GM12891 (cell line): ENCODE data around the gene VSX1.

Source experiments
- DNase-seq: peaks from one replicate; pipeline ENCODE4 v3.0.0; 2011; ENCODE audit warnings: low spot score; ENCODE audit not compliant: insufficient read length
- FAIRE-seq: peaks from 2 replicates; lab custom pipeline; 2011; peaks lifted over from hg19 to GRCh38; lab: Jason Lieb, UNC
- PAX5 ChIP-seq: IDR thresholded peaks from 2 replicates; pipeline ENCODE4 v1.6.1; 2011; ENCODE audit warnings: low read length, moderate library complexity, mild to moderate bottlenecking; ENCODE audit not compliant: insufficient read depth, severe bottlenecking
- POLR2A ChIP-seq: IDR thresholded peaks from 2 replicates; pipeline ENCODE4 v1.6.1; 2011; ENCODE audit warnings: low read depth, low read length, control low read depth
- POLR2AphosphoS5 ChIP-seq: IDR thresholded peaks from 2 replicates; pipeline ENCODE4 v1.6.1; 2011; ENCODE audit warnings: low read depth, low read length, control low read depth
- POU2F2 ChIP-seq: IDR thresholded peaks from 2 replicates; pipeline ENCODE4 v1.6.1; 2011; ENCODE audit warnings: low read depth, mild to moderate bottlenecking, control low read depth, low read length, moderate library complexity
- SPI1 ChIP-seq: IDR thresholded peaks from 2 replicates; pipeline ENCODE4 v1.6.1; 2011; ENCODE audit warnings: low read depth, low read length, control low read depth
- TAF1 ChIP-seq: IDR thresholded peaks from 2 replicates; pipeline ENCODE4 v1.6.1; 2011; ENCODE audit warnings: low read depth, low read length, control low read depth

The VSX1 gene

GRCh38 chr20:25033265-25033923, 48.5 kb downstream of the VSX1 start:
- TF ChIP-seq SPI1 = no peak
- no peak for TF ChIP-seq TAF1
- no peak for TF ChIP-seq POU2F2
- TF ChIP-seq PAX5 = no peak
- TF ChIP-seq POLR2A = no peak
- no peak for TF ChIP-seq POLR2AphosphoS5
- DNase-seq (no peak), FAIRE-seq (no peak)

- no peak for DNase-seq
- TF ChIP-seq POLR2A (no peak), TAF1 (no peak), POU2F2 (no peak), SPI1 (no peak), POLR2AphosphoS5 (no peak), PAX5 (no peak)
- no peak for FAIRE-seq
Measured at GRCh38 chr20:25032478-25033264, 49.3 kb downstream of the VSX1 start.

GRCh38 chr20:25032065-25032477, 49.9 kb downstream of the VSX1 start:
- FAIRE-seq (no peak), DNase-seq (no peak)
- TF ChIP-seq POLR2A (no peak), POLR2AphosphoS5 (no peak), POU2F2 (no peak), PAX5 (no peak), TAF1 (no peak), SPI1 (no peak)

- DNase-seq (no peak), FAIRE-seq (no peak)
- TF ChIP-seq POU2F2 (no peak), POLR2A (no peak), TAF1 (no peak), SPI1 (no peak), PAX5 (no peak), POLR2AphosphoS5 (no peak)
Measured at GRCh38 chr20:25031241-25031640, 50.7 kb downstream of the VSX1 start.

- FAIRE-seq (no peak), DNase-seq (no peak)
- no peak for TF ChIP-seq PAX5
- TF ChIP-seq POLR2A = no peak
- no peak for TF ChIP-seq SPI1
- no peak for TF ChIP-seq POLR2AphosphoS5
- no peak for TF ChIP-seq POU2F2
- TF ChIP-seq TAF1 = no peak
Measured at GRCh38 chr20:25030649-25031207, 51.2 kb downstream of the VSX1 start.

- TF ChIP-seq PAX5 = no peak
- no peak for TF ChIP-seq POLR2A
- TF ChIP-seq POU2F2 = no peak
- no peak for TF ChIP-seq TAF1
- TF ChIP-seq SPI1 = no peak
- no peak for TF ChIP-seq POLR2AphosphoS5
- DNase-seq (no peak), FAIRE-seq (no peak)
Measured at GRCh38 chr20:25030007-25030648, 51.8 kb downstream of the VSX1 start.

- TF ChIP-seq SPI1 (no peak), POU2F2 (no peak), POLR2AphosphoS5 (no peak), POLR2A (no peak), TAF1 (no peak), PAX5 (no peak)
- DNase-seq (no peak), FAIRE-seq (no peak)
Measured at GRCh38 chr20:25025986-25026605, 55.8 kb downstream of the VSX1 start.
